HFFc6 (cell line): ENCODE measurements around the gene KIF3C. TPM values are rescaled to one million over a fixed set of nuclear protein-coding genes. Genes with fewer than 3 reads are reported as not detected.
A peak's percentile ranks its signal among the peaks of the same experiment; 100 is the strongest.
"Not testable (repeated sequence)": the region's sequence is repeated elsewhere in the genome, so short reads cannot be mapped to it uniquely, and the experiment has no call there.

Experiments
- DNase-seq: peaks from one replicate; pipeline ENCODE4 v3.0.0-alpha.2; 2018
- H3K27ac Mint-ChIP-seq: 2 replicates; pipeline ENCODE4 v1.8.0; 2020; ENCODE audit warnings: mild to moderate bottlenecking, mixed read lengths
- H3K27me3 Mint-ChIP-seq: 2 replicates; pipeline ENCODE4 v1.8.0; 2021; ENCODE audit warnings: mild to moderate bottlenecking, moderate library complexity, mixed read lengths; ENCODE audit not compliant: insufficient read depth
- H3K36me3 Mint-ChIP-seq: 2 replicates; pipeline ENCODE4 v1.8.0; 2021; ENCODE audit warnings: low read depth, mixed read lengths
- H3K4me1 Mint-ChIP-seq: 2 replicates; pipeline ENCODE4 v1.8.0; 2020; ENCODE audit warnings: low read depth, mixed read lengths
- H3K4me3 Mint-ChIP-seq: 2 replicates; pipeline ENCODE4 v1.8.0; 2020; ENCODE audit warnings: mild to moderate bottlenecking, moderate library complexity, mixed read lengths
- H3K9me3 Mint-ChIP-seq: 2 replicates; pipeline ENCODE4 v1.8.0; 2020; ENCODE audit warnings: mild to moderate bottlenecking, mixed read lengths
- CTCF ChIP-seq: fragments of 200-600 bp; sonication (generic); IDR thresholded peaks from 2 replicates; pipeline ENCODE4 v1.5.0; 2021; ENCODE audit warnings: antibody characterized with exemption, mild to moderate bottlenecking
- long read RNA-seq: library from polyadenylated mRNA; unstranded; transcript quantifications from one replicate; pipeline ENCODE4 v2.0.0, GENCODE V29; 2019
- total RNA-seq, 6 experiments: library from RNA; stranded (reverse); fragmentation: NEBNext Ultra II Directional; extraction: Animal tissue kit (Norgen Biotek cat#: 25700); gene quantifications; 2 replicates in 1 of 6; 3 replicates in 5 of 6; pipeline ENCODE4 v1.2.3, GENCODE V29; 2021

KIF3C gene
- 10 to 100 TPM; 18.0 to 21.1 (median 19.7) TPM for total RNA-seq
- long read RNA-seq, full-length matches to known transcripts: 4 of 7 reads
- long read RNA-seq, partial matches to known transcripts: 0 of 7 reads
- long read RNA-seq, other reads (novel, unspliced or antisense): 3 of 7 reads

GRCh38 chr2:25982273-25982967 lies at the start of gene KIF3C:
KIF3C (minus strand) TSS chr2:25982497; CDS start chr2:25981917, 580 bp downstream.
- H3K36me3 Mint-ChIP-seq: no peaks in the 10 kb centered on the region; the same call in 1 of the 2 replicates
- TF ChIP-seq CTCF: no peak; the same call in none of the 2 replicates
- H3K4me3 Mint-ChIP-seq: peak within 1 kb of the TSS; percentile 87
- H3K27ac Mint-ChIP-seq: no peak within 1 kb of the TSS
- no peaks in the 10 kb centered on the region for H3K9me3 Mint-ChIP-seq
- peaks cover 39% of the 10 kb centered on the region for H3K4me1 Mint-ChIP-seq
- H3K27me3 Mint-ChIP-seq: peaks cover 3% of the 10 kb centered on the region; the same call in 1 of the 2 replicates
- DNase-seq: peak; percentile 48

- not testable (repeated sequence) for H3K9me3 Mint-ChIP-seq, H3K4me3 Mint-ChIP-seq, H3K27me3 Mint-ChIP-seq, H3K27ac Mint-ChIP-seq, DNase-seq, H3K36me3 Mint-ChIP-seq
- peaks cover 10% of the 10 kb centered on the region for H3K4me1 Mint-ChIP-seq
Observed at GRCh38 chr2:26028083-26028482, 45.8 kb upstream of the KIF3C start.

- no peaks in the 10 kb centered on the region for H3K36me3 Mint-ChIP-seq
- H3K9me3 Mint-ChIP-seq: no peaks in the 10 kb centered on the region
- H3K4me1 Mint-ChIP-seq: no peaks in the 10 kb centered on the region
- TF ChIP-seq CTCF: peak; percentile 19; the same call in 1 of the 2 replicates
- H3K27me3 Mint-ChIP-seq: peaks cover 5% of the 10 kb centered on the region
- no peak overlapping the region for H3K27ac Mint-ChIP-seq
- no peak overlapping the region for H3K4me3 Mint-ChIP-seq
- DNase-seq: peak; percentile 18
Observed at GRCh38 chr2:26025509-26025908, 43.2 kb upstream of the KIF3C start.

- no peak for DNase-seq
- H3K4me1 Mint-ChIP-seq: no peaks in the 10 kb centered on the region
- no peak for TF ChIP-seq CTCF
- H3K4me3 Mint-ChIP-seq: no peak overlapping the region
- H3K9me3 Mint-ChIP-seq: no peaks in the 10 kb centered on the region
- H3K27me3 Mint-ChIP-seq: peaks cover 5% of the 10 kb centered on the region
- H3K36me3 Mint-ChIP-seq: no peaks in the 10 kb centered on the region
- H3K27ac Mint-ChIP-seq: no peak overlapping the region
Observed at GRCh38 chr2:26024260-26024659, 42.0 kb upstream of the KIF3C start.

DNA sequence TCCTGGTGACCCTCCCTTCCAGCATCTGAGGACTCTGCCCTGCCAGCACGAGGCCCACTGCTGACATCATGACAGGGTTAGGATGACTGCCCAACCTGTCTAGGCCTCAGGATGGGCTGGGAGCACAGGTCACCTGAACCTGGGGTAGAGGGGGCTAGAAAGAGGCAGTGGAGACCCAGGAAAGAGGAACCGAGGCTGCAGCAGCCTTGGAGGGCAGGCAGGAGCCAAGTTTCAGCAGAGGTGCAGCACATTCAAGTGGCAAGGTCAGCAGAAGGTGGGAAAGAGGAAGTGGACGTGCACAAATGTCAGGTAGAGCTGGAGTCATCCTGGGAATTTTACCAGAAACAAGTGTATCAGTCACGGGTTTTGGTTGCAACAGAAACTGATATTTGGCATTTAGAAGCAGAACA lies 37.9 kb upstream of the KIF3C start:
- Mint-ChIP-seq H3K4me1 (peaks cover 20% of the 10 kb centered on the region), H3K36me3 (no peaks in the 10 kb centered on the region), H3K4me3 (no peak overlapping the region), H3K9me3 (no peaks in the 10 kb centered on the region), H3K27ac (no peak overlapping the region), H3K27me3 (peaks cover 4% of the 10 kb centered on the region)
- DNase-seq: no peak
- TF ChIP-seq CTCF: no peak
